Measurements from ENCODE around the gene TMA7B.
"Not testable (repeated sequence)": the region's sequence is repeated elsewhere in the genome, so short reads cannot be mapped to it uniquely, and the experiment has no call there.

The TMA7B gene

DNA sequence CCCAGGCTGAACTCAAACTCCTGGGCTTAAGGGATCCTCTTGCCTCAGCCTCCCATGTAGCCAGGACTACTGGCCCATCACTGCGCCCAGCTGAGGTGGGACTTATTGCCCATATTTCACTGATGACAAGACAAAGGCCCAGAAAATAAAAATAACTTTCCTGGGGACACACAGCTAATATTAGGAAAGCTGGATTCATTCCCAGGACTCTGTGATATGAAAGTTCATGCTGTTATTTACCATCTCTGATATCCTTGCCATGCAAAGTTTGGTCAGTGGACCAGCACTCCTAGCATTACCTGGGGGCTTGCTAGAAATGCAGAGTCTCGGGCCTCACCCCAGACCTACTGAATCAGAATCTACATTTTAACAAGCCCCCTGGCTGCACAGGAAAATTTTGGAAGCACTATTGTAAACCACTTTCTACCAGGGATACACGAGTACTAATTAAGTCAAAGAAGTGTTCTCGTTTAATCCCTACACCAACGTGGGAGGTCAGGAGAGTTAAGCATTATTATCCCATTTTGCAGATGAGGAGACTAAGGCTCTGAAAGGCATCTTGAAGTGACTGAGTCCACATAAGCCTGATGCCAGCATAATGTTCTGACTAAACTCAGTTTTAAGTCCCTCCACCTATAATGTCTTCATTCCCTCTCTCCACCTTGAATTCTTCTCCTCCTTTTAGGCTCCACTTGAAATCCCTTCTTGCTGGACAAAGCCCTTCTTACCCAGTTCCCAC lies 32.1 kb downstream of the TMA7B start:
- Mint-ChIP-seq H3K27ac (no peak overlapping the region), H3K4me1 (peaks cover 14% of the 10 kb centered on the region)

DNA sequence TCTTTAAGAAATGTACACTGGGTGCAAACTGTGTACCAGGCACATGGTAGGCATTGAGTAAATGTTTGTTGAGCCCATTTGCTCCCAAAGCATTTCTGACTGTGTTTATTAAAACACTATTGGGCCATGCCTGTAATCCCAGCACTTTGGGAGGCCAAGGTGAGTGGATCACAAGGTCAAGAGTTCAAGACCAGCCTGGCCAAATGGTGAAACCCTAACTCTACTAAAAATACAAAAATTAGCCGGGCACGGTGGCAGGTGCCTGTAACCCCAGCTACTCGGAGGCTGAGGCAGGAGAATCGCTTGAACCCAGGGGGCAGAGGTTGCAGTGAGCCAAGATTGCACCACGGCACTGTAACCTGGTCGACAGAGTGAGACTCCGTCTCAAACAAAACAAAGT lies 32.7 kb downstream of the TMA7B start:
- H3K27me3 Mint-ChIP-seq, result peaks cover 23% of the 10 kb centered on the region
- H3K9me3 Mint-ChIP-seq; ATAC-seq; H3K27ac Mint-ChIP-seq; DNase-seq; H3K4me3 Mint-ChIP-seq; H3K36me3 Mint-ChIP-seq (ENCODE audit: low read depth): not testable (repeated sequence)
- H3K4me1 Mint-ChIP-seq, result peaks cover 14% of the 10 kb centered on the region

More for the DNA sequence above, 32.1 kb downstream of the TMA7B start:
- DNase-seq, result no peak
- Mint-ChIP-seq H3K27me3 (peaks cover 19% of the 10 kb centered on the region), H3K9me3 (no peaks in the 10 kb centered on the region), H3K4me3 (no peak overlapping the region), H3K36me3 (ENCODE audit: low read depth) (no peaks in the 10 kb centered on the region)
- ATAC-seq, result no peak

GRCh38 chr22:39994041-39994565 lies 33.9 kb downstream of the TMA7B start:
- DNase-seq, result peak; percentile 47

DNA sequence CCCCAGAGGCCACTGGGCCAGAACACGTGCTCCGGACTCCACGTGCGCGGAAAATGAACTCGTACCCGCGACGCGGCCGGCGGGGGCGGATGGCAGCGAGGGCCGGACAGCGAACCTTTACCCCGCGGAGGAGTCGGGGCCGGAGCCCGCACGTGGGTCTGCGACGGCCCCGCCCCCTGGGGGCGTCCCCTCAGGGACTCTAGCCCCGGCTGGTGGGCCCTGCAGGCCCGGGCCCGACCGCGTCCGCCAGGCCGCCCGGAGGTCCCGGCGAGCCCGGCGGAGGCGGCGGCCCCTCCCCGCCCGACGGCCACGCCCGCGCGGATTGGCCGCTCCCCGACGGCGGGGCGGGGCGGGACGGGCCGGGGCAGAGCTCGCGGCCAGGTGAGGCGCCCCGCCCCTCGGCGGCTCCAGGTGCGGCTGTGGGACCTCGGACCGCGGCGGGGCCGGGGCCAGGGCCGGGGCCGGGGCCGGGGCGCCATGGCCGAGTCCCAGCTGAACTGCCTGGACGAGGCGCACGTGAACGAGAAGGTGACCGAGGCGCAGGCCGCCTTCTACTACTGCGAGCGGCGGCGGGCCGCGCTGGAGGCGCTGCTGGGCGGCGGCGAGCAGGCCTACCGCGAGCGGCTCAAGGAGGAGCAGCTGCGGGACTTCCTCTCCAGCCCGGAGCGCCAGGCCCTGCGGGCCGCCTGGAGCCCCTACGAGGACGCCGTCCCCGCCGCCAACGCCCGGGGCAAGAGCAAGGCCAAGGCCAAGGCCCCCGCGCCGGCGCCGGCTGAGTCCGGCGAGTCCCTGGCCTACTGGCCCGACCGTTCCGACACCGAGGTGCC lies 34.6 kb downstream of the TMA7B start, which contains the start of gene FAM83F:
TSS of gene FAM83F (plus strand) at position 389 of the 827 bp plus-strand sequence. CDS start at position 478, 89 bp downstream.
- H3K4me3 Mint-ChIP-seq, result peak within 1 kb of the TSS; percentile 44
- DNase-seq (peak; percentile 47), ATAC-seq (peak; percentile 48)
- H3K27ac Mint-ChIP-seq, result peak within 1 kb of the TSS; percentile 59
- peaks cover 14% of the 10 kb centered on the region for H3K4me1 Mint-ChIP-seq
- H3K9me3 Mint-ChIP-seq, result no peaks in the 10 kb centered on the region
- peaks cover 22% of the 10 kb centered on the region for H3K27me3 Mint-ChIP-seq
- H3K36me3 Mint-ChIP-seq (ENCODE audit: low read depth), result no peaks in the 10 kb centered on the region

More at GRCh38 chr22:39994041-39994565, 33.9 kb downstream of the TMA7B start:
- Mint-ChIP-seq H3K27me3 (peaks cover 25% of the 10 kb centered on the region), H3K36me3 (ENCODE audit: low read depth) (no peaks in the 10 kb centered on the region), H3K27ac (peak overlapping the region; percentile 59), H3K9me3 (no peaks in the 10 kb centered on the region), H3K4me1 (peaks cover 14% of the 10 kb centered on the region), H3K4me3 (peak overlapping the region; percentile 44)
- peak; percentile 71 for ATAC-seq

DNA sequence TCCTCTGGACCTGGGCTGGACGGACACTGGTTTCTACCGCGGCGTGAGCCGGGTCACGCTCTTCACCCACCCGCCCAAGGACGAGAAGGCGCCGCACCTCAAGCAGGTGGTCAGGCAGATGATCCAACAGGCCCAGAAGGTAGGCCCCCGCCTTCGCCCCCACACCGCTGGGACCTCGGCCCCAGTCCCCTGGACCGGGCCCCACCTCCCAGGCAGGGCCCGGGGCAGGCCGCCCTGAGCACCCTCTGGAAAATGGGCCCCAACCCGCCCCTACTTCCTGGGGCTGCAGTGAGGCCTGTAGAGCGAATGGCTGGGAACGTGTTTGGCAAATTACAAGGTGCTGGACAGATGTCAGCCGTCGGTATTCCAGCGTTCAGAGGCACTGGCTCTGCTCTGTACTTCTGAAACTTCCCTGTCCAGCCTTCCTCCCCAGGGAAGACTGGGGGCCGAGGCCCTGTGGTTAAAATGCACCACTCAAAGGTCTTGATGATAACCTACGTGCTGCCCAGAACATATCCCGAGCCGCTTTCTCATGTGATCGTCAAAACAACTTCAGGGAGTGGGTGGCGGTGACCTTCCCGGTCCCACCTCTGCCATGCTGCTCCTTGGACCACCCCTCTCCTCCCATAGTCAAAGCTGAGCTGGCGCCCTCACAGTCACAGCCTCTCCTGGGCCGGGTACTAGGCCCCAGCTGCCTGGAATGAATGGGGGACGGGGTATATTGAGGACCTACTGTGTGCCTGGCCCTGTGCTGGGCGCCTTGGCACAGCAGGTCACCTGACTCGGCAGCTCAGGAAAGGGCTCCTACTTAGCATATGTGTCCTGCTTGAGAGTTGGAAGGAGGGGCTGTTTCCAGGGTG lies 35.4 kb downstream of the TMA7B start:
- H3K4me3 Mint-ChIP-seq, result peak overlapping the region; percentile 38

GRCh38 chr22:39996732-39997131 lies 36.5 kb downstream of the TMA7B start:
- Mint-ChIP-seq H3K9me3 (no peaks in the 10 kb centered on the region), H3K27ac (no peak overlapping the region), H3K4me3 (no peak overlapping the region), H3K27me3 (peaks cover 21% of the 10 kb centered on the region), H3K4me1 (peaks cover 14% of the 10 kb centered on the region), H3K36me3 (ENCODE audit: low read depth) (no peaks in the 10 kb centered on the region)
- ATAC-seq (no peak), DNase-seq (no peak)

More for the DNA sequence above, 35.4 kb downstream of the TMA7B start:
- Mint-ChIP-seq H3K27ac (peak overlapping the region; percentile 49), H3K9me3 (no peaks in the 10 kb centered on the region), H3K4me1 (peaks cover 14% of the 10 kb centered on the region), H3K27me3 (peaks cover 21% of the 10 kb centered on the region), H3K36me3 (ENCODE audit: low read depth) (no peaks in the 10 kb centered on the region)
- DNase-seq, result no peak
- no peak for ATAC-seq

DNA sequence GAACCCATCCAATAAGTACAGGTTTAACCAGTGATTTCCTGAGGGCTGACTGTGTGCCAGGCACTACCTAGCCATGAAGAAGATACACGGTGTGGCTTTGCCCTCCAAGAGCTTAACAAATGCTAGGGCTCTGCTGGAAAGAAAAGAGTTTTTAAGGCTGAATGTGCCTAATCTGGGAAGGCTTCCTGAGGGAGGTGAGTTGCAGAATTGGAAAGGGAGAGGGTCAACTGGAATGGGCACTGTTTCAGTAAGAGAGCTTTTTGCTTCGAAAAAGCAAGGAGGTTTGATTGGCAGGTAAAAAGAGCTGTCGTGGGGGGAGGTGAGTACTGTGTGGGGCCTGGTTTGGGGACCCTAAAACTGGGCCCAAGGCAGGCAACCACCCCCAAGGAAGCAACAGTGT lies 37.2 kb downstream of the TMA7B start:
- peaks cover 14% of the 10 kb centered on the region for H3K4me1 Mint-ChIP-seq
- H3K27ac Mint-ChIP-seq, result no peak overlapping the region
- DNase-seq (no peak), ATAC-seq (no peak)
- H3K36me3 Mint-ChIP-seq (ENCODE audit: low read depth), result no peaks in the 10 kb centered on the region
- peaks cover 22% of the 10 kb centered on the region for H3K27me3 Mint-ChIP-seq
- H3K9me3 Mint-ChIP-seq, result no peaks in the 10 kb centered on the region
- no peak overlapping the region for H3K4me3 Mint-ChIP-seq

DNA sequence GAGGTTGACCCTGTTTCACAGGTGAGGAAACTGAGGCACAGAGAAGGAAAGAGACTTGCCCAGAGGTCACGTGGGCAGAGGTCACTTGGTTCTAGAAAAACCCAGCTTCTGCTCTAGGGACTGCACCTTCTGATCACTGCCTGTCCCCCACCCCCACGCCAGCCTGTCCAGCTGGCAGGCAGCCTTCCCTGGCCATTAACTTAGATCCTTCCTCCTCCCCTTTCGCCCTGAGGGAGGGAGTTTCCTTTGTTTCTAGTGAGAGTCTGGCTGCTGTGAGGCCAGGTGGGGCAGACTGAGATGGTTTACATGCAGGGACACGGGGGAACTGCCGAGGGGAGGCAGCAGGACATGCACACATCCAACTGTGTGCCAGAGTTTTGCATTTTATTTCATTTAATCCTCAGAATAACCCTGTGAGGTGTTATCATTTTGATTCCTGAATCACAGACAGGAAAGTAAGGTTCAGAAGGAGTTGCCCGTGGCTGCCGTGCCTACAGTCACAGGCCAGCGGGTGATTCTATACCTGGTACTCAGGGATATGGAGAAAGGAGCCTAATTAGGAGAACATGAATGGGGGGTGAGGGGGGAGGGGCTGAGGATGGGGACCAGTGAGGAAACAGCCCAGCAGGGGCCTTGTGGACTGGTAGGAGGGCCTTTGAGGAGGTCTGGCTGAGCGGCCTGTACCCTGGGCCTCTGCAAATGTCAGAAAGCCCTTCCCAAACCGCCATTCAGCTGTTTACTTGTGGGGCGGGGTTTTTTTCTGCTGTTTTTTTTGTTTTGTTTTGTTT lies 37.9 kb downstream of the TMA7B start:
- no peak for ATAC-seq
- Mint-ChIP-seq H3K4me3 (no peak overlapping the region), H3K36me3 (ENCODE audit: low read depth) (no peaks in the 10 kb centered on the region), H3K4me1 (peaks cover 14% of the 10 kb centered on the region), H3K27ac (no peak overlapping the region), H3K9me3 (no peaks in the 10 kb centered on the region), H3K27me3 (peaks cover 22% of the 10 kb centered on the region)
- DNase-seq, result no peak

DNA sequence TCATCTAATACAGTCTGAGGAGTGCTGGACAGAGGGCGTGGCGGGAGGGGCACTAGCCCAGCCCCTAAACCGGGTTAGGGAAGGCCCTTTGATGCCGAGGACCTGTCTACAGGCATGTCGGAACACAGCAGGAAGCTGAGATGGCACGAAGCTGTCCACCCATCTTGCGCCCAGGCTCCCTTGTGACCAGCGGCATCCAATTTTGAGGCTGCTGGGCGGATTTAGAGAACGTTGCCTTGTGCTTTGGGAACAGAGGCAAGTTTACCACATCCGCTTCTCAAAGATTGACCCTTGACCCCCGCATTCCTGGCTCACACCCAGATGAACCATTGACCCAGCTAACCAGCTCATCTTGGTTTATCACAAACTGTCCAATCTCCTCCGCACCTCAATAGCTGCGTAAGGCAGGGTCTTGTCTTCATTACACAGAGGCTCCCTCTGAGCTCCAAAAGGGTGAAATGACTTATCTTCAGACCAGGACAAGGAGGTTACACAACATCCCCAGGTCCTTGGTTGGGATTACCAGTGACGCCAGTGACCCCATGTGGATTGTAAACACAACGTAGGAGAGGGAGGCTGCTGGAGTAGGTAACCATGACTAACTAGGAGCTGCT lies 39.1 kb downstream of the TMA7B start:
- Mint-ChIP-seq H3K4me1 (peaks cover 5% of the 10 kb centered on the region), H3K27me3 (peaks cover 20% of the 10 kb centered on the region), H3K4me3 (no peak overlapping the region), H3K9me3 (no peaks in the 10 kb centered on the region), H3K36me3 (ENCODE audit: low read depth) (no peaks in the 10 kb centered on the region), H3K27ac (no peak overlapping the region)
- DNase-seq (no peak), ATAC-seq (no peak)

DNA sequence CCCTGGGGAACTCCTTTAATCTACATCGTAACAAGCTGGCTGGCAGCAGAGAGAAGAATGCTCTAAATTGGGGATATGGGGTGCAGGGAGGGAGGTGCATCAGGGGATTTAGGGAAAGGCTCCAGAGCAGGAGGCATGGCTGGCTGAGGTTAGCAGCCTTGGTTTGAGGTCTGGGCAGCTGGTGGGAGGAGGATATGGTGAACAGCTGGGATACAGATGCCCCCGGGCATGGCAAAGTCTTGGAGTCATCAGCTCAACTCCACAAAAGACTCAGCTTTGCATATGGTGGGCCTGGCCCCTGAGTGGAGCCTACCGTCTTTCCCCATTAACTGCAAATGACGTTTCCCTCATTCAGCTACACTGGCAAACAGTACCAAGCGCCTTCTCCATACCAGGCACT lies 40.0 kb downstream of the TMA7B start:
- Mint-ChIP-seq H3K27ac (no peak overlapping the region), H3K27me3 (peaks cover 20% of the 10 kb centered on the region), H3K9me3 (no peaks in the 10 kb centered on the region), H3K4me3 (no peak overlapping the region), H3K4me1 (peaks cover 4% of the 10 kb centered on the region), H3K36me3 (ENCODE audit: low read depth) (no peaks in the 10 kb centered on the region)
- ATAC-seq (no peak), DNase-seq (no peak)

GRCh38 chr22:40001106-40001505 lies 40.9 kb downstream of the TMA7B start:
- no peak for ATAC-seq
- no peak overlapping the region for H3K27ac Mint-ChIP-seq

GRCh38 chr22:40001800-40002577 lies 41.8 kb downstream of the TMA7B start:
- Mint-ChIP-seq H3K27ac (no peak overlapping the region), H3K9me3 (no peaks in the 10 kb centered on the region), H3K4me1 (no peaks in the 10 kb centered on the region), H3K27me3 (peaks cover 15% of the 10 kb centered on the region), H3K36me3 (ENCODE audit: low read depth) (no peaks in the 10 kb centered on the region), H3K4me3 (no peak overlapping the region)
- DNase-seq (no peak), ATAC-seq (no peak)

More at GRCh38 chr22:40001106-40001505, 40.9 kb downstream of the TMA7B start:
- no peaks in the 10 kb centered on the region for H3K9me3 Mint-ChIP-seq
- H3K4me3 Mint-ChIP-seq, result no peak overlapping the region
- H3K36me3 Mint-ChIP-seq (ENCODE audit: low read depth), result no peaks in the 10 kb centered on the region
- no peak for DNase-seq
- H3K4me1 Mint-ChIP-seq, result peaks cover under 1% of the 10 kb centered on the region
- peaks cover 15% of the 10 kb centered on the region for H3K27me3 Mint-ChIP-seq

Measured in activated naive CD8-positive, alpha-beta T cell treated with anti-CD3 and anti-CD28 coated beads, Interleukin-2, amount 50 U/mL, for 24 hours (primary cell).